GM18526 (cell line): Measurements from ENCODE around the gene USP49.
A peak's percentile ranks its signal among the peaks of the same experiment; 100 is the strongest.

ENCODE experiments used
- POLR2A ChIP-seq: IDR thresholded peaks from 3 replicates; pipeline ENCODE4 v1.6.1; 2011; ENCODE audit not compliant: insufficient read length; ENCODE audit errors: extremely low read depth

Gene USP49

GRCh38 chr6:41813469-41813868 lies 81.7 kb downstream of the USP49 start:
- no peak for TF ChIP-seq POLR2A

GRCh38 chr6:41811095-41811494 lies 84.1 kb downstream of the USP49 start:
- no peak for TF ChIP-seq POLR2A

- no peak for TF ChIP-seq POLR2A
Measured at GRCh38 chr6:41805830-41806774, 89.1 kb downstream of the USP49 start.

GRCh38 chr6:41801380-41801779 lies 93.8 kb downstream of the USP49 start:
- no peak for TF ChIP-seq POLR2A

- no peak for TF ChIP-seq POLR2A
Measured at GRCh38 chr6:41799559-41799911, 95.6 kb downstream of the USP49 start.

- TF ChIP-seq POLR2A: no peak
Measured at GRCh38 chr6:41798901-41799558, 96.1 kb downstream of the USP49 start.

GRCh38 chr6:41796474-41796873 lies 98.7 kb downstream of the USP49 start:
- TF ChIP-seq POLR2A: no peak

GRCh38 chr6:41791984-41792383 lies 103.2 kb downstream of the USP49 start:
- no peak for TF ChIP-seq POLR2A

GRCh38 chr6:41791305-41791704 lies 103.9 kb downstream of the USP49 start:
- TF ChIP-seq POLR2A: no peak

GRCh38 chr6:41790045-41790444 lies 105.1 kb downstream of the USP49 start:
- no peak for TF ChIP-seq POLR2A

GRCh38 chr6:41789390-41789724 lies 105.8 kb downstream of the USP49 start:
- TF ChIP-seq POLR2A: no peak

GRCh38 chr6:41787219-41787917 lies 107.8 kb downstream of the USP49 start, which contains the start of gene TOMM6:
Gene TOMM6 (plus strand): TSS chr6:41787694. CDS start chr6:41787698, 4 bp downstream.
- peak; percentile 88 for TF ChIP-seq POLR2A

- peak; percentile 24 for TF ChIP-seq POLR2A
Measured at GRCh38 chr6:41786451-41787218, 108.5 kb downstream of the USP49 start.

GRCh38 chr6:41785689-41786450 lies 109.3 kb downstream of the USP49 start:
- TF ChIP-seq POLR2A: no peak
